DMS 273 treated with DMSO at 0.1 percent for 48 hours (cell line): ENCODE results near the gene ZDHHC11B.
"Not testable (repeated sequence)": the region's sequence is repeated elsewhere in the genome, so short reads cannot be mapped to it uniquely, and the experiment has no call there.

Experiments
- DNase-seq: peaks from one replicate; lab custom pipeline; 2025; lab: John Stamatoyannopoulos, UW

The ZDHHC11B gene

GRCh38 chr5:753567-754142 is 30.9 kb downstream of the ZDHHC11B start:
- not testable (repeated sequence) for DNase-seq

- not testable (repeated sequence) for DNase-seq
These were observed 31.9 kb downstream of the ZDHHC11B start for GRCh38 chr5:752532-753115.

- not testable (repeated sequence) for DNase-seq
These were observed 32.5 kb downstream of the ZDHHC11B start for GRCh38 chr5:751992-752391.

- DNase-seq: no peak
These were observed 33.0 kb downstream of the ZDHHC11B start for GRCh38 chr5:751496-751895.

- DNase-seq: not testable (repeated sequence)
These were observed 34.3 kb downstream of the ZDHHC11B start for GRCh38 chr5:750226-750625.

- no peak for DNase-seq
These were observed 35.3 kb downstream of the ZDHHC11B start for GRCh38 chr5:749101-749670.

- not testable (repeated sequence) for DNase-seq
These were observed 36.2 kb downstream of the ZDHHC11B start for GRCh38 chr5:748011-748980.

GRCh38 chr5:747303-747844 is 37.2 kb downstream of the ZDHHC11B start:
- DNase-seq: not testable (repeated sequence)

- DNase-seq: no peak
These were observed 38.2 kb downstream of the ZDHHC11B start for GRCh38 chr5:746258-746761.

GRCh38 chr5:745272-746142 is 39.0 kb downstream of the ZDHHC11B start:
- DNase-seq: not testable (repeated sequence)

- DNase-seq: not testable (repeated sequence)
These were observed 40.7 kb downstream of the ZDHHC11B start for GRCh38 chr5:743696-744404.

- not testable (repeated sequence) for DNase-seq
These were observed 42.3 kb downstream of the ZDHHC11B start for GRCh38 chr5:742276-742675.

- DNase-seq: not testable (repeated sequence)
These were observed 50.4 kb downstream of the ZDHHC11B start for GRCh38 chr5:734145-734544.

- not testable (repeated sequence) for DNase-seq
These were observed 51.6 kb downstream of the ZDHHC11B start for GRCh38 chr5:732754-733454.

GRCh38 chr5:729225-729624 is 55.3 kb downstream of the ZDHHC11B start:
- DNase-seq: not testable (repeated sequence)

- not testable (repeated sequence) for DNase-seq
These were observed 57.4 kb downstream of the ZDHHC11B start for GRCh38 chr5:727087-727486.

GRCh38 chr5:723865-724264 is 60.7 kb downstream of the ZDHHC11B start:
- not testable (repeated sequence) for DNase-seq

- DNase-seq: not testable (repeated sequence)
These were observed 61.2 kb downstream of the ZDHHC11B start for GRCh38 chr5:723309-723708.

- DNase-seq: not testable (repeated sequence)
These were observed 65.2 kb downstream of the ZDHHC11B start for GRCh38 chr5:719379-719778.
